ENCODE results near the gene CITED2.

DNA sequence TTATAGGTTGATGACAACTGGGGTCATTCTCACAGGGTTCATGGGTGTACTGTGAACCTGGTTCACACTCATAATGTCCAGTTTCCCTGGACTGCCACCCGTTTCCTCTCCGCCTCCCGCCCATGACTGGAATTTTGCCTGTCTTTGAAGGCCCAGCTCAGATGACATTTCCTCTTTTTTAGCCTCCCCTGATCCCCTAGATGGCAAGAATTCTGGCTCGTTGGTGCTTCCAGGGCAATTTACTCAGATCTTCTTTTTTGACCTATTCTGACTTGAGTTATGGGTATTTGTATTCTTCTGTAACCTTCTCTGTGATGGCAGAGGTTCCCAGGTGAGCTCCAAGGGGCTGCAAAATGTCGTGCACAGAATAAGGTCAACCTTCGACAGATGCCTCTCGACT is 5.7 kb upstream of the CITED2 start:
- TF ChIP-seq POLR2AphosphoS5 (IDR thresholded peaks at IDR 0.05) (no peak), POLR2A (IDR thresholded peaks at IDR 0.05) (no peak), EP300 (IDR thresholded peaks at IDR 0.05) (no peak)
- TF ChIP-seq, protein P1, sequence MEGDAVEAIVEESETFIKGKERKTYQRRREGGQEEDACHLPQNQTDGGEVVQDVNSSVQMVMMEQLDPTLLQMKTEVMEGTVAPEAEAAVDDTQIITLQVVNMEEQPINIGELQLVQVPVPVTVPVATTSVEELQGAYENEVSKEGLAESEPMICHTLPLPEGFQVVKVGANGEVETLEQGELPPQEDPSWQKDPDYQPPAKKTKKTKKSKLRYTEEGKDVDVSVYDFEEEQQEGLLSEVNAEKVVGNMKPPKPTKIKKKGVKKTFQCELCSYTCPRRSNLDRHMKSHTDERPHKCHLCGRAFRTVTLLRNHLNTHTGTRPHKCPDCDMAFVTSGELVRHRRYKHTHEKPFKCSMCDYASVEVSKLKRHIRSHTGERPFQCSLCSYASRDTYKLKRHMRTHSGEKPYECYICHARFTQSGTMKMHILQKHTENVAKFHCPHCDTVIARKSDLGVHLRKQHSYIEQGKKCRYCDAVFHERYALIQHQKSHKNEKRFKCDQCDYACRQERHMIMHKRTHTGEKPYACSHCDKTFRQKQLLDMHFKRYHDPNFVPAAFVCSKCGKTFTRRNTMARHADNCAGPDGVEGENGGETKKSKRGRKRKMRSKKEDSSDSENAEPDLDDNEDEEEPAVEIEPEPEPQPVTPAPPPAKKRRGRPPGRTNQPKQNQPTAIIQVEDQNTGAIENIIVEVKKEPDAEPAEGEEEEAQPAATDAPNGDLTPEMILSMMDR (IDR thresholded peaks at IDR 0.05): no peak
